HepG2 (cell line): Measurements from ENCODE around the gene KLF9. TPM values are rescaled to one million over a fixed set of nuclear protein-coding genes. Genes with fewer than 3 reads are reported as not detected.

ENCODE experiments used
- ATAC-seq: fragments of 200-7000 bp; cut with Tn5 transposase; 3 replicates; pipeline ENCODE4 v1.9.1; 2020; ENCODE audit warnings: mild to moderate bottlenecking, moderate library complexity
- BruUV-seq: library from RNA; stranded (reverse); fragments of 400-500 nt; replicated peaks from 2 replicates; lab custom pipeline; 2021; lab: Mats Ljungman, UMichigan
- CTCF ChIA-PET: fragments of 300-600 bp; formaldehyde crosslinking; extraction: SDS; loops from one replicate; lab custom pipeline; 2021; ENCODE audit warnings: low total read pairs, inconsistent platforms, low intra/inter-chr PET ratio; lab: Yijun Ruan, JAX
- POLR2A ChIA-PET: fragments of 350-600 bp; sonication (Branson Sonifier 250); formaldehyde crosslinking; loops from one replicate; lab custom pipeline; 2020; ENCODE audit warnings: antibody characterized with exemption, inconsistent platforms; lab: Yijun Ruan, JAX
- DNase-seq: peaks from one replicate; pipeline ENCODE4 v3.0.0-alpha.2; 2015; ENCODE audit warnings: low spot score
- FAIRE-seq: peaks from 3 replicates; lab custom pipeline; 2011; peaks lifted over from hg19 to GRCh38; lab: Jason Lieb, UNC
- H2AFZ ChIP-seq: one replicate; pipeline ENCODE4 v1.6.1; 2011; ENCODE audit warnings: low read length, inconsistent platforms
- H3K27ac ChIP-seq: fragments of 300-600 bp; 3 replicates; pipeline ENCODE4 v1.8.0; 2011; ENCODE audit warnings: mixed run types, mild to moderate bottlenecking, mixed read lengths, low read length, inconsistent platforms; ENCODE audit not compliant: insufficient read depth; ENCODE audit errors: extremely low read length
- H3K27me3 ChIP-seq, 2 experiments: fragments of 200-600 bp in 1 of 2; 2 replicates in 1 of 2; 3 replicates in 1 of 2; pipeline versions ENCODE4 v1.6.0 to v1.8.0; 2011; ENCODE audit warnings: low read length in 2 of 2, mild to moderate bottlenecking in 2 of 2, moderate library complexity in 2 of 2, inconsistent platforms in 1 of 2; ENCODE audit not compliant: insufficient read depth in 2 of 2, control insufficient read depth in 1 of 2
- H3K36me3 ChIP-seq, 2 experiments: fragments of 200-600 bp in 1 of 2; replicated peaks in 1 of 2; 2 replicates in 1 of 2; 3 replicates in 1 of 2; pipeline versions ENCODE4 v1.5.1 to v1.8.0; 2011; ENCODE audit warnings: low read length in 2 of 2, inconsistent platforms in 1 of 2; ENCODE audit not compliant: insufficient read depth in 2 of 2, control insufficient read depth in 1 of 2
- H3K4me1 ChIP-seq: 2 replicates; pipeline ENCODE4 v1.5.1; 2012; ENCODE audit warnings: low read length, inconsistent platforms; ENCODE audit not compliant: insufficient read depth
- H3K4me2 ChIP-seq: 2 replicates; pipeline ENCODE4 v1.6.0; 2011; ENCODE audit warnings: low read depth, low read length, inconsistent platforms
- H3K4me3 ChIP-seq, 3 experiments: fragments of 200-600 bp in 1 of 3; sonication (generic), shearing (Covaris generic) in 1 of 3; replicated peaks in 1 of 3; 2 replicates each; pipeline ENCODE4 v1.5.1; 2011 to 2016; ENCODE audit warnings: low read length in 3 of 3, inconsistent platforms in 2 of 3, low read depth in 2 of 3, mild to moderate bottlenecking in 2 of 3, control low read depth in 1 of 3, mixed read lengths in 1 of 3; ENCODE audit not compliant: insufficient read depth in 1 of 3
- H3K79me2 ChIP-seq: one replicate; pipeline ENCODE4 v1.6.1; 2011; ENCODE audit warnings: low read length, inconsistent platforms; ENCODE audit not compliant: insufficient read depth
- H3K9ac ChIP-seq: 2 replicates; pipeline ENCODE4 v1.6.0; 2011; ENCODE audit warnings: mild to moderate bottlenecking, low read depth, low read length, inconsistent platforms; ENCODE audit not compliant: insufficient read depth
- H3K9me3 ChIP-seq: 2 replicates; pipeline ENCODE4 v1.5.1; 2012; ENCODE audit warnings: mild to moderate bottlenecking, low read length
- H4K20me1 ChIP-seq: 2 replicates; pipeline ENCODE4 v1.6.0; 2011; ENCODE audit warnings: inconsistent platforms, mild to moderate bottlenecking, low read length, moderate library complexity; ENCODE audit not compliant: insufficient read depth
- MTF2 ChIP-seq: sonication (generic); formaldehyde crosslinking; IDR thresholded peaks from 2 replicates; pipeline ENCODE4 v1.5.0; 2020; ENCODE audit warnings: missing genetic modification reagents, borderline replicate concordance
- NFRKB ChIP-seq: fragments of 450-650 bp; IDR thresholded peaks from 2 replicates; pipeline ENCODE4 v1.6.1; 2017
- REXO4 ChIP-seq: sonication (generic); formaldehyde crosslinking; IDR thresholded peaks from 2 replicates; pipeline ENCODE4 v1.8.0; 2022; ENCODE audit warnings: missing genetic modification reagents, mild to moderate bottlenecking, borderline replicate concordance
- RORA ChIP-seq: sonication (generic); formaldehyde crosslinking; IDR thresholded peaks from 2 replicates; pipeline ENCODE4 v1.5.0; 2020; ENCODE audit warnings: mild to moderate bottlenecking, missing genetic modification reagents, moderate library complexity
- TCF12 ChIP-seq, 2 experiments: fragments of 450-650 bp in 1 of 2; sonication (generic) in 1 of 2; formaldehyde crosslinking in 1 of 2; IDR thresholded peaks; 2 replicates each; pipeline versions ENCODE4 v1.6.1 to v1.8.0; 2017 to 2022; ENCODE audit warnings: antibody characterized with exemption in 1 of 2, mild to moderate bottlenecking in 1 of 2, missing genetic modification reagents in 1 of 2, moderate library complexity in 1 of 2
- ZNF891 ChIP-seq: sonication (generic); formaldehyde crosslinking; IDR thresholded peaks from 2 replicates; pipeline ENCODE4 v1.5.0; 2020; ENCODE audit warnings: mild to moderate bottlenecking, missing genetic modification reagents
- WGBS: methylation state at CpG from one replicate; pipeline ENCODE4 v1.1.6; 2017; ENCODE audit warnings: low lambda C conversion rate; 5-methylcytosine and 5-hydroxymethylcytosine counted together
- in situ Hi-C: cut with HindIII; loops from 2 replicates; pipeline ENCODE4 v1.10.0; 2017; ENCODE audit warnings: low pct_unique_long_range_greater_than_20kb; ENCODE audit not compliant: extremely low pct_ligation_motif_present
- intact Hi-C: fragments of 100-400 bp; cut with micrococcal nuclease; formaldehyde crosslinking; loops from one replicate; pipeline ENCODE4 v1.10.0; 2022; ENCODE audit not compliant: unreplicated experiment
- polyA plus RNA-seq, 8 experiments: library from polyadenylated mRNA; depleted of rRNA in 3 of 8; stranded (reverse) in 7 of 8; unstranded in 1 of 8; fragments of >200 nt; fragmentation: Illumina TruSeq in 4 of 8; extraction: Trizol in 4 of 8; gene quantifications; 2 replicates each; pipeline versions ENCODE4 v1.2.1 to v1.2.3, GENCODE V29; 2011 to 2016; ENCODE audit warnings: low read depth in 4 of 8, missing spikeins in 1 of 8, mixed read lengths in 1 of 8; ENCODE audit not compliant: insufficient read depth in 1 of 8
- total RNA-seq, 5 experiments: library from RNA; depleted of rRNA; stranded (reverse); fragments of >200 nt; fragmentation: Illumina TruSeq; extraction: Trizol; gene quantifications; 2 replicates each; pipeline ENCODE4 v1.2.3, GENCODE V29; 2016; ENCODE audit warnings: low read depth in 1 of 5
- TF ChIP-seq, protein P1 (sequence below): sonication (generic); formaldehyde crosslinking; IDR thresholded peaks from 2 replicates; pipeline ENCODE4 v1.4.0; 2020; ENCODE audit warnings: missing genetic modification reagents
- TF ChIP-seq, protein P2 (sequence below): IDR thresholded peaks from 2 replicates; pipeline ENCODE4 v1.6.1; 2016
- TF ChIP-seq, protein P3 (sequence below): IDR thresholded peaks from 2 replicates; pipeline ENCODE4 v1.4.0; 2020; ENCODE audit warnings: mild to moderate bottlenecking, missing genetic modification reagents

KLF9 gene
- total and polyA plus RNA-seq, 2 of the 13 experiments (the other 11 are each of a cell fraction or from before 2014, with no cell fraction given) = 5.7 to 7.2 TPM

DNA sequence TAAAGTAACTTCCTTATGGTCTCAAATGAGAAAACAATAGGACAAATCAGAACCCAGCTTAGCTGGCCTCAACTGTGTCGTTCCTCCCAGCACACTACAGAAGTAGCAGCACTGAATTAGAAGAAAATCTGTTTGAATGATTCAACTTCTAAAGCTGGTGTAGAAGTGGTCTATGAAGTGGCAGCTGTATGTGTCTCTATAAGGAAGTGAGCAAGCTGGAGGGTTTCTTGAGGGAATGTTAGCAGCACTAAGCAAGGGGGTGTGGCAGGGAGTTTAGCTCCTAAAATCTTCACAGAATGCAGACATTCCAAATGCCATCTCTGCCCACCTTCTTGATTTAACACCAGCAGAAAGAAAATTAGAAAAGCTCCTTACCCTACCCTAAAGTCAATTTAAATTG, 4.1 kb downstream of the KLF9 start:
- Histone ChIP-seq H3K9me3 (no peaks in the 10 kb centered on the region), H3K9ac (peak overlapping the region; percentile 89; the same call in 1 of the 2 replicates), H3K27ac (no peak overlapping the region), H3K4me3 (peak overlapping the region; percentile 74 to 88 (median 84); a peak in 5 of 6 replicates), H3K4me2 (peak overlapping the region; percentile 99), H2AFZ (no peak overlapping the region), H3K4me1 (peaks cover 64% of the 10 kb centered on the region), H4K20me1 (peaks cover 23% of the 10 kb centered on the region; the same call in 1 of the 2 replicates), H3K36me3 (no peaks in the 10 kb centered on the region), H3K27me3 (peaks cover 0 to 9% of the 10 kb centered on the region in 2 experiments; a peak in 2 of 5 replicates), H3K79me2 (peaks cover 67% of the 10 kb centered on the region)
- 44% methylated on average over 1 of the region's 1 CpG for WGBS
- no TSS peak for BruUV-seq
- ATAC-seq = no peak
- no peak for TF ChIP-seq RORA (CRISPR knock-in tag)
- TF ChIP-seq ZNF891 = no peak
- TF ChIP-seq, protein P1, sequence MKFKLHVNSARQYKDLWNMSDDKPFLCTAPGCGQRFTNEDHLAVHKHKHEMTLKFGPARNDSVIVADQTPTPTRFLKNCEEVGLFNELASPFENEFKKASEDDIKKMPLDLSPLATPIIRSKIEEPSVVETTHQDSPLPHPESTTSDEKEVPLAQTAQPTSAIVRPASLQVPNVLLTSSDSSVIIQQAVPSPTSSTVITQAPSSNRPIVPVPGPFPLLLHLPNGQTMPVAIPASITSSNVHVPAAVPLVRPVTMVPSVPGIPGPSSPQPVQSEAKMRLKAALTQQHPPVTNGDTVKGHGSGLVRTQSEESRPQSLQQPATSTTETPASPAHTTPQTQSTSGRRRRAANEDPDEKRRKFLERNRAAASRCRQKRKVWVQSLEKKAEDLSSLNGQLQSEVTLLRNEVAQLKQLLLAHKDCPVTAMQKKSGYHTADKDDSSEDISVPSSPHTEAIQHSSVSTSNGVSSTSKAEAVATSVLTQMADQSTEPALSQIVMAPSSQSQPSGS (CRISPR knock-in tag) = no peak
- no peak for TF ChIP-seq TCF12 (IDR thresholded peaks at IDR 0.05)
- TF ChIP-seq TCF12 (CRISPR knock-in tag; IDR thresholded peaks at IDR 0.05) = no peak
- TF ChIP-seq, protein P2, sequence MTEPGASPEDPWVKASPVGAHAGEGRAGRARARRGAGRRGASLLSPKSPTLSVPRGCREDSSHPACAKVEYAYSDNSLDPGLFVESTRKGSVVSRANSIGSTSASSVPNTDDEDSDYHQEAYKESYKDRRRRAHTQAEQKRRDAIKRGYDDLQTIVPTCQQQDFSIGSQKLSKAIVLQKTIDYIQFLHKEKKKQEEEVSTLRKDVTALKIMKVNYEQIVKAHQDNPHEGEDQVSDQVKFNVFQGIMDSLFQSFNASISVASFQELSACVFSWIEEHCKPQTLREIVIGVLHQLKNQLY (CRISPR knock-in tag) = no peak
- TF ChIP-seq NFRKB = no peak
- TF ChIP-seq, protein P3, sequence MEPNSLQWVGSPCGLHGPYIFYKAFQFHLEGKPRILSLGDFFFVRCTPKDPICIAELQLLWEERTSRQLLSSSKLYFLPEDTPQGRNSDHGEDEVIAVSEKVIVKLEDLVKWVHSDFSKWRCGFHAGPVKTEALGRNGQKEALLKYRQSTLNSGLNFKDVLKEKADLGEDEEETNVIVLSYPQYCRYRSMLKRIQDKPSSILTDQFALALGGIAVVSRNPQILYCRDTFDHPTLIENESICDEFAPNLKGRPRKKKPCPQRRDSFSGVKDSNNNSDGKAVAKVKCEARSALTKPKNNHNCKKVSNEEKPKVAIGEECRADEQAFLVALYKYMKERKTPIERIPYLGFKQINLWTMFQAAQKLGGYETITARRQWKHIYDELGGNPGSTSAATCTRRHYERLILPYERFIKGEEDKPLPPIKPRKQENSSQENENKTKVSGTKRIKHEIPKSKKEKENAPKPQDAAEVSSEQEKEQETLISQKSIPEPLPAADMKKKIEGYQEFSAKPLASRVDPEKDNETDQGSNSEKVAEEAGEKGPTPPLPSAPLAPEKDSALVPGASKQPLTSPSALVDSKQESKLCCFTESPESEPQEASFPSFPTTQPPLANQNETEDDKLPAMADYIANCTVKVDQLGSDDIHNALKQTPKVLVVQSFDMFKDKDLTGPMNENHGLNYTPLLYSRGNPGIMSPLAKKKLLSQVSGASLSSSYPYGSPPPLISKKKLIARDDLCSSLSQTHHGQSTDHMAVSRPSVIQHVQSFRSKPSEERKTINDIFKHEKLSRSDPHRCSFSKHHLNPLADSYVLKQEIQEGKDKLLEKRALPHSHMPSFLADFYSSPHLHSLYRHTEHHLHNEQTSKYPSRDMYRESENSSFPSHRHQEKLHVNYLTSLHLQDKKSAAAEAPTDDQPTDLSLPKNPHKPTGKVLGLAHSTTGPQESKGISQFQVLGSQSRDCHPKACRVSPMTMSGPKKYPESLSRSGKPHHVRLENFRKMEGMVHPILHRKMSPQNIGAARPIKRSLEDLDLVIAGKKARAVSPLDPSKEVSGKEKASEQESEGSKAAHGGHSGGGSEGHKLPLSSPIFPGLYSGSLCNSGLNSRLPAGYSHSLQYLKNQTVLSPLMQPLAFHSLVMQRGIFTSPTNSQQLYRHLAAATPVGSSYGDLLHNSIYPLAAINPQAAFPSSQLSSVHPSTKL (CRISPR knock-in tag) = no peak
- TF ChIP-seq REXO4 = no peak
- TF ChIP-seq MTF2 (CRISPR knock-in tag) = no peak
- in situ Hi-C loops (loop anchor here (10.0 kb wide), 1 partner anchor 146 kb away; no protein-coding TSS in a partner anchor), intact Hi-C loops (loop anchor here (5.0 kb wide), 2 partner anchors 58 to 153 kb away; partner anchors contain the start of gene SMC5)
- ChIA-PET POLR2A (interaction anchor here (0.7 to 3.4 kb wide), 3 partner anchors 10 to 74 kb away, joined by 3 to 49 read pairs (median 8); no protein-coding TSS in a partner anchor), CTCF (no interaction called here)
- DNase-seq = no peak
- no peak for FAIRE-seq
